HG03280 (cell line): ENCODE data around the gene DIAPH3.
A peak's percentile ranks its signal among the peaks of the same experiment; 100 is the strongest.

Experiments used
- ATAC-seq: cut with Tn5 transposase; IDR thresholded peaks from one replicate; pipeline ENCODE4 v1.9.1; 2021; ENCODE audit warnings: mild to moderate bottlenecking, moderate library complexity; ENCODE audit not compliant: unreplicated experiment

The DIAPH3 gene

DNA sequence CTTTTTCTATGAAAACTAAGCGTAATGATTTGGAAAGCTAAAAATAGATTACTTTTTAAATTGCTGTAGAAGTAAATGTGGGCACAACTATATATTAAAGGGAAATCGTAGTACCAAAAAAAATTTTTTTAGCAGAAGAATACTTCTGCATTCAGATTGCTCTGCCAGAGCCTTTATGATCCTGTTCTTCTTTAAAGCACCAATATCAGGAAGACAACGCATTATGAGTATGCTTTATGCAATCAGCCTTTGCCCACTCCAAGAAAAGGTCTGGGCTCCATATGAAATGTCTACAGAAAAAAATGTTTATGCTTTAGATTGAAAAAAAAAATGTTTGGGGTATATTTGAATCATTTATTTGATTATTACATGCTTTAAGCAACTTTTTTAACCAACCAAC lies 137.4 kb downstream of the DIAPH3 start:
- no peak for ATAC-seq

DNA sequence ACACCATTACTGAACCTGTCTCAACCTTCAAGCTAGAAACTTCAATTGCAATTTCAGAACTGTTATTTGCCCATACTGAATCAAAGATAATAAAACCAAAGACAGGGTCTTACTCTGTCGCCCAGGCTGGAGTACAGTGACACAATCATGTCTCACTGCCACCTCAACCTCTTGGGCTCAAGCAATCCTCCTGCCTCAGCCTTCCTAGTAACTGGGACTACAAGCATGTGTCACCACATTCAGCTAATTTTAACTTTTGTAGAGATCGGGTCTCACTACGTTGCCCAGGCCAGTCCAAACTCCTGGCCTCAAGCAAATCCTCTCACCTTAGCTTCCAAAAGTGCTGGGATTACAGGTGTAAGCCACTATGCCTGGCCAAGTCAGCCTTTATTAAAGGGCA lies 143.4 kb downstream of the DIAPH3 start:
- no peak for ATAC-seq

DNA sequence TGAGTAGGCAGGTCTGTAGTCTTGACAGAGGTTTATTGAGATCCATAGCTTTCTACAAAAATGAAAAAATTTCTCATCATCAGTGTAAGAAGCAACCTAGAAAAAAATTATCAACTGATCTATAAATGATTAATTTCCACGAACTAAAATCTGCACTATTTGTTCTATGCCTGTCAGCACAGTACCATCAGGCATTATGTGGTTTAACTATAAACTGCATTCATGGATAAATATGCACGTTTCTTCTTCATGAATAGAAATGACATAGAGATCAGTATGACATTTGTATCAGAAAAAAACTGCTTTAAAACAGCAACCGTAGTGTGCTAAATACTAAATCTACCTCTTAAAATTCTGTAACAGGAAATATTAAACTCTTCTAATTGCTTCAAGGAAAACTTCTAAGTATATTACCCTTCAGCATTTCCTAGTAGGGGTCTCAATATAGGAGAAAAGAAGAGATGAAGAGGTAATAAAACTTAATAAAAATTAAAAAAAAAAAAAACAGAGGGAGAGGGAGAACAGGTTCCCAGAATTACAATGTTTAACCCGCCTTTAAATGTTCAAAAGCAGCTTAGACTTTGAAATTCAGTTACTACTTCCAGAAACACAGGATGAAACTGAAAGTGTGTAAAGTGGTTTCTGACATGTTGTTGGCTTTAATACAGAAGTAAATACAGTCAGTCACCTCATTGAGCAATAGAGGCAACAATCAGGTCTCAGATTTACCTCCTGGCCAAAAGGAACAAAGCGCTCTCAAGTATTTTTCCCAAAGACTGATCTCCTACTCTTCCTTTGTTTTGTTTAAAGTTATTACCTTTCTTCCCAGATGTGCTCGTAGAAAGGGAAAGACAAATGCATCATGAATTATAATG lies 144.4 kb downstream of the DIAPH3 start:
- peak; percentile 81 for ATAC-seq

DNA sequence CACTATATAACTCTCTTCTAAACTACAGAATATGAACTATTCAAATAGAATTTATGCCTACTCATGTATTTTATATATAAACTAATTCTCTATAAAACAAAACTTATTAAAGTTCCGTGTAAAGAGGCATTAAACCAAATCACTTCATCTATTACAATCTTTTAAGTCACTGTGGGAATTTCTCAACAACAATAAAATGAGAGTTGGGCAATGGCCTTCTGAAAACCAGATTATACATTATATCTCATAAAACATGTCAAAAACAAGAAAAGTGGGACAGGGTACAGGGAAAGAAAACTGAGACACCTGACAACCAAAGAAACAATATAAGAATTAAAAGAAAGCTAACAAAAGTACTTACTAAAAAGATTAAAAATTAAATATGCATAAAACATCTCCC lies 145.2 kb downstream of the DIAPH3 start:
- ATAC-seq = no peak

DNA sequence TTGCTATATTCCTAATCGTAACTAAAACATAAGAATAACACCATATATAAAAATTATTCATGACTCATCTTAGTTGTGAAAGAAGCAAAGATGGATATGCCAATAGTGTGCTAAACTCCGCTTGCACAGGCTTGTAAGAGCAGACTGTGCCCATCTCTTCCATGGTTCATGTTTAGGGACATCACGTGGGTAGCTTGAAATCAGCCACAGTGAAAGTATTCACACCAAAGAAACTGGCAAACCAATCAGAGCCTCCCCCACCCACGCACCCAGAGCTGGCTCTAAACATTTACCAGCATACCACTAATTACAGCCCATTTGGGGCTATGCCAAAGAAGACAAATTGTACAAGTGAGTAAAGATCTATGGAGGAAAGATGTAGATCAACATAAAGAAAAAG lies 147.5 kb downstream of the DIAPH3 start:
- ATAC-seq = no peak

DNA sequence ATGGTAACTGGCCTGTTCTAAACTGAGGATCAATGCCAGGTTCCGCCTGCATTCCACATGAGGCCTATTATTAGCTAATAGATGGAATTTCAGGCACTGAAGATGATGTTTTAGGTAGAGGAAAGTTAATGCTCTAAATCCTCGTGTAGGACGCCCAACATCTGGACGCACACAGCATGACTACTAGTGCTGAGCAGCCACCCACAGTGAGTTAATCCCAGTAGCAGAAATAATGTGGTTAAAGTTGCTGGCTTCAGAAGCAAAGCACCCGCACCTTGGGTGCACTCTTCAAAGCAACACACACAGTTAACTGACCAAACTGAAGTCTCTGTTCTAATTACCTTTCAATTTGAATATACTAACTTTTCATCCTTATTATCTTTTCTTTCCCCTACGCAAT lies 150.6 kb downstream of the DIAPH3 start:
- ATAC-seq = no peak

DNA sequence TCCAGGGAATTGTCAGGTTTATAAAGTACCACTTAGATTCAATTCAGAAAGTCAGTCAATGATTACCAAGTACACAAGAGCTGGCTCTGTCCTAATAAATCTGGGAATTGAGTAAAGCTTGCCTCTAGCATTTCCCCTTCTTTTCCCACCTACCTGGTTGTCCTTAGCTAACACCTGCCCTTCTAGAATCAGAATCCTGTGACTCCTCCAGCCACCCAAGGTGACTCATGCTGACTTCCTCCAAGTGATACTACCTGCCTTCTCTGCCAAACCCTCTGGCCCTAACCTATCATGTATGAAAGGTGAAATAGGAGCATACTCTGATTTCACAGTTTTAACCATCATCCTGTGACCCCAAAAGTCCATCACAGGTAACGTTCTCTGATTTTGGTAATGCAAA lies 151.2 kb downstream of the DIAPH3 start:
- ATAC-seq = no peak

DNA sequence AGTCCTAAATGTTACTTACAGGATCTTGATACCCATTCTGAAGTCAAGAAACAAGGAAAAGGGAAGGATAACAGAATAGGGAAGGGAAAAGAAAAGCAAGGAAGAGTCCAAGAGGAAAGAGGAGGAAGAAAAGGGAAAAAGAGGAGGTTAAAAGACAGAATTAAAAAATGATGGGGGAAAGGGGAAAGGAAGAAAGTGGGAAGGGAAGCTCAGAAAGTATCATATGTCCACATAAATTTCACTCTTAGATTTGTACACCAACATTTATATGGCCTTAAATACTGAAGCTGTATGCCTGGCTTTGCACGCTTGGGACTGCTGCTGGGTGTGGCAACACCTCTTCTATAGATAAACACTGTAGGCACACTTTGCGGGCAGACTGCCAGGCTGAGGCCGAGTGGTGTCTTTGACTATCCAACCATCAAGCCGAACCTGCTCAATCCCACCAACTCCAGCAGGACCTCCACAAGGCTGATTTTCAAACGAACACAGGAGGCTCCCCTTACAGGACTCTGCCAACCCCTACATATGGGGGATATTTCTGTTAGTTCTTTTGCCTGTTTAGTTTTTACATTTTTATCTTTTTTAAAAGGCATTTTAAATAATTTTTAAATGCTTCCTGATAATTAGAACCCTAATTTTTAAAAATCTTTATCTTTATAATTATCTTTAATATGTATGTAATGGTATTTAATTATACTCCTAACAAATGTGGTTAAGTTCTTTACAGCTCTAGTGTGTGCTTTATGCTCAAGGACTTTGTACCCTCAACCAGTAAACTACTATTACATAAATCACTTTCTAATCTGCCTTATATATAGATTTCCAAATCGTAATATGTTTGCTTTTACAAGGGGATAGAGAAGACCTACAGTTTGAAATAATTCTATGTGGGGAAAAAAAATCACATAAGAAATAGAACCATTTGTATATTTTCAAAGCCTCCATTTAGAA lies 154.2 kb downstream of the DIAPH3 start:
- no peak for ATAC-seq

DNA sequence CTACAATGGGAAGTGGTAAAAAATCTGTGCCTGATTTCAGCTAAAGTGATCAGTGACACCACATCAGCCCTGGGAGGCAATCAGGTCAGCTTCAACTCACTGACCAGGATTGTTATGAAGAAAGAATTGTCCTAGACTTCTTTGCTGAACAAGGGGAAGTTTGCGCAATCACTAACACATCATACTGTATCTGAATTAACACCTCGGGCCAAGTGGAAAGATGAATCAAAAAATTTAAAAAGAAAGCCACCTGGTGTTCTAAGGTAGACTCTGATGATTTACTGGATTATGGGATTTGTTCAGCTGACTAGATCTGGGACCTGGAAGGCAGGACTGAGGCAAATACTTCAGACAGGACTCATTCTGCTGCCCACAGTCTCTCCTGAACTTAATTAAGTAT lies 161.8 kb downstream of the DIAPH3 start:
- no peak for ATAC-seq

DNA sequence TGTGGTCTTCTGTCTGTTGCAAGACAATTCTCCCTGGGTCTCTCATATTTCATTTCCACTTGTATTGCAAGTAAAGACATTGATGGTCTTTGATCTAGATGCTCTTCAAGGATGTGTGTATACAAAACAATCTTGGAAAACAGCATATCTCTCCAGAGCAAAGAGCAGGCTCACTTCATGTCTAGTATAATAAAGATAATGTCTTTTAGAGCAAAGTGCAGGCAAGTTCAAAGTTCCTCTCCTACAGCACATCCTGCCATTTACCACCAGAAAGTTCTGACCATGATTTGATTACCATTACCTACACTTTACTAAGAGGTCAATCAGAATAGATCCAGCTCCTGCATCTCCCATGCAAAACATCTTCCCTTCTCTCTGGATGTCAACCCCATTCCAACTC lies 162.8 kb downstream of the DIAPH3 start:
- no peak for ATAC-seq

DNA sequence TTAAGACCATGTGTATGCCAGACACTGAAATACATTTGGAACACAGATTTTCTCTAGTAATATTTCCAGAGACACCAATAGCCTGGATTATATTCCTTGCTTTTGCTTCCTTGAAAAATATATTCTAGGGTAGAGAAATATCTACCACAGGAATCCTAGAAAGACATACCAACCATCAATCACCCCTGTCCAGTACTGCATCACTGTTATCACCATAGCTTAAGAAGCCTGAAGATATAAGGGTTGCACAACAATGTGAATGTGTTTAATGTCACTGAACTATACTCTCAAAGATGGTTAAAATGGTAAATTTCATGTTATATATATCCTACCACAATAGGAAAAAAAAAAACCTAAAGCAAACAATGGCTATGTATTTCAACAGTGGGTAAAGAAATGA lies 163.6 kb downstream of the DIAPH3 start:
- ATAC-seq = no peak

DNA sequence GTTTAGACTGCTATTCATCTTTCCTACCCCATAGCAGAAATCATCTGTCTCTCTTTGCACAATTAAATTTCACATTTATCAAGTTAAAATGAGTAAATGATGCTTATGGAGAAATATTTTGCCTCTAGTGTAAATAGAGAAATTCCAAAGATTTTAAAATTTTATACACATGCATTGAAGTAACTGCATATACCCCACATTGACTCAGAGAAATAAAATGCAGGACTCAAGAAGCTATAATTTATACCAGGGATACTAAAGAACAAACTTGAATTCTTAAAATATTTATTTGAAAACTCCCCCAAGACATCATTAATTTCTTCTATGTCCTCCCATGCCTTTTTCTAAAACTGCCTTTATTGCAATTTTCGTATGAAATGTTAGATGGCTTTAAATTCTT lies 165.8 kb downstream of the DIAPH3 start:
- ATAC-seq = no peak

DNA sequence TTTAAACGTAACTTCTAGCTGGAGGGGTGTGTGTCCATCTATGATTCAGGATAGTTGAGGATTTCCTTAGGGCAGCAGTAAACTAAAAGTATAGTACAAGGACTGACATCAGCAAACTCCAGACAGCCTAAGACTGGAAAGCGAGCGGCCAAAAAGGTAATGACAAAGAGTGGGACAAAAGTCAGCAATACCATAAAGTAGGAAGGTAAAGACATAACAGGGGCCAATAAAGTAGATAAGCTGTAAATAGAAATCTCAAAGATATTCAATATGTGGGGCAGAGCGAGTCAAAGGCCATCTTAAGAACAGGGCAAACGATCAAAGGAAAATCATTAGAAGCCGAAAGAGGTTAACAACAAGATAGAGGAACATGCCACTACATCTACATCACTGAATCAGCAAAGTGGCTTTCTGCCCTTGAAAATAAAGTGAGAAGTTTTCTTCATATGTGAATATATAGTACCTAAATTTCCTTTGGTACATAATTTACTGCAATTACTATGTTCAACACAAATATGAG lies 167.2 kb downstream of the DIAPH3 start:
- ATAC-seq = no peak

DNA sequence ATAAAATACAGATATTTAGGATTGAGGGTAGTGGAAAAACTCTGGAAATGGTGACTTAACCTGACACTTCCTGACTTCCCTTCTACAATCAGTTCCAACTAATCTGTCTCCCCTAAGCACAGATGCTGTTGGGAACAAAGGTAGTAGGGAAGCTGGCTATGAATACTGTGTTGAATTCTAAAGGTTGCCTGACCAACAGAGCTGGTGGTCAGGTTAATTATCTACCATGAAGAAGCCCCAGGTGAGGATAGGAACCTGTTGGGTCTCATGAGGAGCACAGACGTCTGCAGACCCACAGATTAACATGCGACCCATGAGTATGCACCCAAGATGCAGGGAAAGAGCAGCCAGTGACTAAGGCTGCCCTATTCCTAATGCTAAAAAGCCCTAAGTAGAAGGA lies 172.3 kb downstream of the DIAPH3 start:
- no peak for ATAC-seq

DNA sequence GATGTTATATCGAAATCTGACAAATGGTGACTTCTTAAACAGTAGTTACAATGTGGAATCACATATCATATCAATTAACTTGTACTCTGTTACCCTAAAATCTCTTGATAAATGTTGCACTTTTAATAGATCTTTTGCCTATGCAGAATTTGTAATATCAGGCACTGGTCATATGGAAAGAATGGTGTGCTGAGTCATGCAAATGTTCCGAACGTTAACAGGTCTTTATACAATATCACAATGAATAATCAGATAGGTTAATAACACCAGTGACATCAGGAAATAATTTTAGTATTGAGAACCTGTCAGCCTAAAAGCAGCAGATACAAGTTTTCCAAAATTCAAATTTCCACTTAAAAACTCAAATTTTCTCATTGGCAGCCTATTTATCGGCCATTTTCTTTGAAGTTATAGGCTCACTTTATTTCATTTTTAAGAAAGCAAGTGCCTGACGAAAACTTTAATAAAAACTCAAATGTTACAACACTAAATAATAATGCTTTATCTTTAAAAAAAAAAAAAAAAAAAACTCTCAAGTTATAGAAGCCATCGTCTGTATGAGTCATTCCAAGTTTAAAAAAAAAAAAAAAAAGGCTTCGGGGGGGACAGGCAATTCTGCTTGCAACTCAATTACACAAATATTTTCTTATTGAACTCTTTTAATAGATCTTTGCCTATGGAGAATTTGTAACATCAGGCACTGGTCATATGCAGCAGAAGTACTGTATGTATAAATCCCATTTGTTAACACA lies 180.9 kb downstream of the DIAPH3 start:
- ATAC-seq = no peak

DNA sequence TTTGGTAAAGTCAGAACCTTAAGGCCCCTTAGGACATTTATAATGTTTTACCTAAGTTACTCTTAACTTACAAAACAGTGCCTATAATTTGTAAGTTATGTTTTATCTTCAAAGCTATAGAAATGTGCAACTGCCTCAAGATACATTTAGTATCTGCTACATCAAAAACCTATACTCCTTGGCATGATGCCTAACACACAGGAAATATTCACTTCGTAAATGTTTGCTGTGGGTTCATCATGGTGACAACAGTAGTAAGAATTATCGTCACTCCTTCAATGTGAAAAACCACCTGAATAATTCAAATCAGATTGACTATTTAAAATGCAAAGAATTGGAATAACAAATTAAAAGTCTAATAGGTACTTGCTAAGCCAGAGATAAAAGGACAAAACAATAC lies 184.1 kb downstream of the DIAPH3 start:
- no peak for ATAC-seq

DNA sequence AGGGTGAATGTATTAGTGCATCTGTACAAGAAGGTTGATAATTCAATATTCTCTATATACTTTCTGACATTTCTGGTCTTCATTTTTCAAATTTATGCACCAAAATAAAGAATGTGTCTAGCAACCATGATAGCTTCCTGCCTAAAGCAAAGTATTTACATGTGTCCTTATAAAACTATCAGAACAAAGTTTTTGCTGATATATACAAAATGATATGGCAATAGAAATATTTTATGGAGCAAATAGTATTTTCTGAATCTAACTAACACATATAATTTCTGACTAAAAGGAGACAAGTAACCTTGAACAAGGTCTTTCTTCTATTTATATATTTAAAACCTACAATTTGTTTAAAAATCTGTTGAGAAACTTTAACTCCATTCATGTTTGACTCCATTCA lies 184.9 kb downstream of the DIAPH3 start:
- no peak for ATAC-seq

DNA sequence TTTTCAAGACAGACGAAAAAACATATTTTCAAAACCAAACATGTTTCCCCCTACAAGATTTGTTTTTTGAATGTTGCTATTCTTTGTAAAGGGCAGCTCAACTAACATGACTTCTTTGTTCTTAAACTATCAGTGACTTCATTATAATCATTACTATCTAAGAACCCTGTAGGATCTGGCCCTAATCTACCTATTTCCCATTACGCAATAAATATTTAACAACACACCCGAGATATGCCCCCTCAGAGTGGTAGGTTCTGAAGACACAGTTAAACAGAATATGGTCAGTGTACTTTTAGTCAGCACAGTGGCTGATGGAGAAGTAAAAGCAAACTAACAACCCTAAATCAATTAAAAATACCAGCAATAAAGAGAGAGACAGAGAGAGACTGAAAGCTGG lies 186.9 kb downstream of the DIAPH3 start:
- ATAC-seq = no peak

DNA sequence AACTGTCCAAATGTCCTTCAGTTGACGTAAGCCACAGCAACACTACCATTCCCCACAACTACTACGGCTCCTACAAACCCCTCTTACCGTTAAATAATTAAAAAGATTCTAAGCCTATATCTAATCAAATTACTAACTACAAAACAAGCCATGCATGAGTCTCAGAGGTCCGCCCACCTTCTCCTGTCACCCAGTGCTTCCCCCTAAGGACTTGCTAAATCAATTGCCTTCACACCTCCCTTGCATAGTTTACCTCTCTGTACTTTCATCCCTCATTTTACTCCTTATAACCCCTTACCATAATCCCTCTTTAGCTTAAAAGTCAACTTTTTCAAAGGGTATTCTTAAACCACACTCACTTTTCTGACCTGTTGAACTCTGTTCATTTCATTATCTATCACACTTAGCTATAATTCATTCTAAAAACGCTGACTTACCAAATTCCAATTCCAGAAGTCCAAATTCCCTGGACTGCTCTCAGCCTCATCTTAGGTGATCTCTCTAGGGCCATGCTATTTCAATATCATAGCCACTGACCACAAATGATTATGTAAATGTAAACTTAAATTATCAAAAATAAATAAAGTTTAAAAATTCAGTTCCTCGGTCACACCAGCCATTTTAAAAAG lies 187.8 kb downstream of the DIAPH3 start:
- ATAC-seq = no peak

DNA sequence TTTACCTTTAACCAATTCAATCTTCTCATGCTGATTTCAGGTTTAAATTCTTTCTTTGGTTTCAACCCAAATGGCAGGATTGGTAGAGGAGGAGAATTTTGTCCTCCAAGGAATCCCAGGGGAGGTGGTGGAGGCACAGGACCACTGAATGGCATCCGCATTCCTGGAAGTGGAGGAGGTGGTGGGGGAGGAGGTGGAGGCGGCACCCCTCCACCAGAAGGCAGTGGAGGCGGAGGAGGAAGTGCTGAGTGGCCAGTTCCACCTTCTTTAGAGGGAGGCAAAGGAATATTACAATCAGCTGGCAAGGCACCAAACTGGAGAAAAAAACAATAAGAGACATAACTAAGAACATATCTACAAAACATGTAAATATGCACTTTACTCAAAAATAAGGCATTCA lies 192.9 kb downstream of the DIAPH3 start:
- no peak for ATAC-seq

DNA sequence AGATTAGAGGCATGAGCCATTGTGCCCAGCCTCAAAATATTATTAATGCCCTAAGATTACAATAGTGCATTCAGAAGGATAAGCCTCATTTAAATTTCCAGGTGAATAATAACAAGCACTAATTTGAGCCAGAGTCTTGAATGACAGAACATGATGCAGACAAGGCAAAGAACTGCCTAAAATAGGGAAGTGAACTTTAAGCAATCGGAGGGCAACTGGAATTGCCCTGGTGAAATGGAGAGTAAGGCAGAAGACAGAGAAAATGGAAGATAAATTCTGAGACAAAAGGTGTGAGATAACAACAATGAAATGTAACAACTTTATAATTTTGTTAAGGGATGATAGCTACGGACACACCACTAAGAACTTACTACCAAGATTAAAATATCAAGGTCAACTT lies 199.9 kb downstream of the DIAPH3 start:
- no peak for ATAC-seq
